H1 (cell line): ENCODE data around the gene LGI4. TPM values are rescaled to one million over a fixed set of nuclear protein-coding genes. Genes with fewer than 3 reads are reported as not detected.

Experiments used
- CTCF ChIA-PET: fragments of 300-600 bp; sonication (Branson Sonifier 250); formaldehyde crosslinking; loops from one replicate; lab custom pipeline; 2021; ENCODE audit not compliant: partially characterized antibody; lab: Charles Lee
- POLR2A ChIA-PET: fragments of 300-600 bp; sonication (Branson Sonifier 250); formaldehyde crosslinking; loops from one replicate; lab custom pipeline; 2021; ENCODE audit warnings: inconsistent platforms; ENCODE audit not compliant: partially characterized antibody; lab: Charles Lee
- DNase-seq, 2 experiments: peaks; one replicate each; pipeline versions ENCODE4 v3.0.0 to v3.0.0-alpha.2; 2010 to 2022; ENCODE audit warnings: low spot score in 2 of 2, low read depth in 1 of 2, mixed read lengths in 1 of 2
- FAIRE-seq: peaks from 2 replicates; lab custom pipeline; 2011; peaks lifted over from hg19 to GRCh38; lab: Jason Lieb, UNC
- H2AFZ ChIP-seq: 2 replicates; pipeline ENCODE4 v1.8.1; 2012; ENCODE audit warnings: low read length, inconsistent platforms
- H2AK5ac ChIP-seq: 2 replicates; pipeline ENCODE4 v1.6.1; 2013; ENCODE audit warnings: low read depth, low read length
- H2BK120ac ChIP-seq: replicated peaks from 2 replicates; pipeline ENCODE3; 2013; ENCODE audit warnings: low read depth, low read length, inconsistent platforms
- H2BK12ac ChIP-seq: 2 replicates; pipeline ENCODE4 v1.6.1; 2013; ENCODE audit warnings: low read depth, low read length
- H2BK15ac ChIP-seq: 2 replicates; pipeline ENCODE4 v1.6.1; 2013; ENCODE audit warnings: low read length
- H2BK20ac ChIP-seq: 2 replicates; pipeline ENCODE4 v1.6.1; 2013; ENCODE audit warnings: low read length
- H2BK5ac ChIP-seq: 2 replicates; pipeline ENCODE4 v1.6.1; 2013; ENCODE audit warnings: low read depth, low read length
- H3K14ac ChIP-seq: 2 replicates; pipeline ENCODE4 v1.6.1; 2013; ENCODE audit warnings: inconsistent platforms; ENCODE audit not compliant: insufficient read length
- H3K18ac ChIP-seq: 2 replicates; pipeline ENCODE4 v1.6.1; 2013; ENCODE audit warnings: low read length; ENCODE audit errors: extremely low read depth
- H3K23ac ChIP-seq: 2 replicates; pipeline ENCODE4 v1.6.1; 2013; ENCODE audit warnings: inconsistent platforms; ENCODE audit not compliant: insufficient read length
- H3K23me2 ChIP-seq: 2 replicates; pipeline ENCODE4 v1.6.1; 2013; ENCODE audit warnings: low read depth, low read length
- H3K27ac ChIP-seq: 2 replicates; pipeline ENCODE4 v1.6.1; 2011; ENCODE audit warnings: low read depth, low read length, inconsistent platforms
- H3K27me3 ChIP-seq, 4 experiments: replicated peaks in 1 of 4; 1 replicate in 1 of 4; 2 replicates in 3 of 4; pipeline versions ENCODE4 v1.6.1 to v1.8.1; 2011 to 2013; ENCODE audit warnings: low read length in 3 of 4, mild to moderate bottlenecking in 3 of 4, inconsistent platforms in 2 of 4, mixed read lengths in 2 of 4, moderate library complexity in 1 of 4; ENCODE audit not compliant: control insufficient read depth in 3 of 4, insufficient read depth in 3 of 4; ENCODE audit errors: extremely low read depth in 1 of 4
- H3K36me3 ChIP-seq, 4 experiments: 2 replicates each; pipeline versions ENCODE4 v1.6.1 to v1.8.1; 2011 to 2013; ENCODE audit warnings: mild to moderate bottlenecking in 4 of 4, low read length in 3 of 4, moderate library complexity in 2 of 4, control low read depth in 1 of 4, inconsistent platforms in 1 of 4; ENCODE audit not compliant: insufficient read depth in 4 of 4, control insufficient read depth in 2 of 4
- H3K4ac ChIP-seq: replicated peaks from 2 replicates; pipeline ENCODE3; 2013; ENCODE audit warnings: low read length, low read depth, mixed read lengths, inconsistent platforms; ENCODE audit not compliant: insufficient read length
- H3K4me1 ChIP-seq, 4 experiments: replicated peaks in 1 of 4; 1 replicate in 1 of 4; 2 replicates in 3 of 4; pipeline versions ENCODE4 v1.6.1 to v1.8.1; 2011 to 2013; ENCODE audit warnings: low read length in 3 of 4, inconsistent platforms in 2 of 4, mixed read lengths in 1 of 4; ENCODE audit not compliant: insufficient read depth in 4 of 4, control insufficient read depth in 3 of 4
- H3K4me2 ChIP-seq, 2 experiments: 2 replicates each; pipeline versions ENCODE4 v1.6.1 to v1.8.1; 2011 to 2013; ENCODE audit warnings: low read depth in 2 of 2, low read length in 2 of 2, control low read depth in 1 of 2, inconsistent platforms in 1 of 2, mild to moderate bottlenecking in 1 of 2; ENCODE audit not compliant: insufficient read depth in 1 of 2
- H3K4me3 ChIP-seq, 4 experiments: fragments of 200-600, 300-600 bp in 1 of 4; sonication (generic), shearing (Covaris generic), sonication (Bioruptor Twin) in 1 of 4; 2 replicates each; pipeline versions ENCODE4 v1.5.1 to v1.8.1; 2011 to 2016; ENCODE audit warnings: low read length in 4 of 4, low read depth in 3 of 4, control low read depth in 2 of 4, inconsistent platforms in 2 of 4, mild to moderate bottlenecking in 2 of 4, mixed read lengths in 1 of 4, moderate library complexity in 1 of 4; ENCODE audit not compliant: insufficient read depth in 2 of 4; ENCODE audit errors: extremely low read depth in 1 of 4
- H3K56ac ChIP-seq: replicated peaks from 2 replicates; pipeline ENCODE3; 2013; ENCODE audit warnings: low read depth, mild to moderate bottlenecking, mixed read lengths, low read length, inconsistent platforms; ENCODE audit not compliant: insufficient read length
- H3K79me1 ChIP-seq: 2 replicates; pipeline ENCODE4 v1.6.1; 2013; ENCODE audit warnings: low read depth, low read length, control low read depth
- H3K79me2 ChIP-seq, 2 experiments: 2 replicates each; pipeline versions ENCODE4 v1.6.1 to v1.8.1; 2012 to 2013; ENCODE audit warnings: low read length in 2 of 2, mild to moderate bottlenecking in 2 of 2, inconsistent platforms in 1 of 2; ENCODE audit not compliant: insufficient read depth in 2 of 2, control insufficient read depth in 1 of 2
- H3K9ac ChIP-seq, 4 experiments: replicated peaks in 1 of 4; 1 replicate in 1 of 4; 2 replicates in 3 of 4; pipeline versions ENCODE4 v1.6.1 to v1.8.1; 2011 to 2013; ENCODE audit warnings: low read depth in 3 of 4, low read length in 3 of 4, control low read depth in 2 of 4, mild to moderate bottlenecking in 2 of 4, moderate library complexity in 2 of 4, inconsistent platforms in 1 of 4; ENCODE audit errors: extremely low read depth in 1 of 4
- H3K9me3 ChIP-seq, 2 experiments: 2 replicates each; pipeline versions ENCODE4 v1.6.1 to v1.8.1; 2012 to 2013; ENCODE audit warnings: mild to moderate bottlenecking in 2 of 2, moderate library complexity in 2 of 2, control low read depth in 1 of 2, inconsistent platforms in 1 of 2, low read depth in 1 of 2, low read length in 1 of 2, mixed read lengths in 1 of 2; ENCODE audit not compliant: insufficient read depth in 2 of 2
- H4K20me1 ChIP-seq, 2 experiments: replicated peaks in 1 of 2; 2 replicates each; pipeline versions ENCODE3 to v1.8.1; 2011 to 2013; ENCODE audit warnings: inconsistent platforms in 2 of 2, low read length in 2 of 2, mild to moderate bottlenecking in 1 of 2; ENCODE audit not compliant: insufficient read depth in 2 of 2, control insufficient read depth in 1 of 2
- H4K5ac ChIP-seq: 2 replicates; pipeline ENCODE4 v1.6.1; 2013; ENCODE audit warnings: low read length, low read depth, mixed read lengths, inconsistent platforms; ENCODE audit not compliant: insufficient read length
- H4K8ac ChIP-seq: 2 replicates; pipeline ENCODE4 v1.8.0; 2013; ENCODE audit warnings: mild to moderate bottlenecking, moderate library complexity, low read length, inconsistent platforms; ENCODE audit not compliant: insufficient read depth; ENCODE audit errors: extremely low read depth
- H4K91ac ChIP-seq: replicated peaks from 2 replicates; pipeline ENCODE3; 2013; ENCODE audit warnings: low read length, mixed read lengths, inconsistent platforms; ENCODE audit not compliant: insufficient read length
- BACH1 ChIP-seq: IDR thresholded peaks from 2 replicates; pipeline ENCODE4 v1.6.1; 2012; ENCODE audit warnings: low read length, improper control_type of control experiment
- CREB1 ChIP-seq: IDR thresholded peaks from 2 replicates; pipeline ENCODE4 v1.6.1; 2012; ENCODE audit warnings: inconsistent platforms
- EGR1 ChIP-seq: IDR thresholded peaks from 2 replicates; pipeline ENCODE4 v1.6.1; 2011; ENCODE audit warnings: low read depth, low read length, borderline replicate concordance
- EP300 ChIP-seq, 2 experiments: IDR thresholded peaks; 1 replicate in 1 of 2; 2 replicates in 1 of 2; pipeline ENCODE4 v1.6.1; 2011 to 2012; ENCODE audit warnings: low read depth in 2 of 2, low read length in 2 of 2, mild to moderate bottlenecking in 2 of 2, borderline replicate concordance in 1 of 2, inconsistent platforms in 1 of 2, moderate library complexity in 1 of 2
- FOSL1 ChIP-seq: IDR thresholded peaks from 2 replicates; pipeline ENCODE4 v1.6.1; 2011; ENCODE audit warnings: mild to moderate bottlenecking, low read depth, low read length, moderate library complexity; ENCODE audit not compliant: insufficient read depth
- KDM4A ChIP-seq: IDR thresholded peaks from one replicate; pipeline ENCODE4 v1.7.1; 2012; ENCODE audit warnings: low read depth, mild to moderate bottlenecking, moderate library complexity, low read length, inconsistent platforms; ENCODE audit not compliant: severe bottlenecking
- POLR2AphosphoS5 ChIP-seq: IDR thresholded peaks from 2 replicates; pipeline ENCODE4 v1.6.1; 2011; ENCODE audit warnings: low read depth, low read length
- POU5F1 ChIP-seq: IDR thresholded peaks from 2 replicates; pipeline ENCODE4 v1.6.1; 2011; ENCODE audit warnings: low read depth, mild to moderate bottlenecking, low read length, moderate library complexity
- RFX5 ChIP-seq: IDR thresholded peaks from 2 replicates; pipeline ENCODE4 v1.6.1; 2011; ENCODE audit warnings: low read depth, low read length, improper control_type of control experiment, borderline replicate concordance
- SIN3A ChIP-seq, 2 experiments: IDR thresholded peaks in 1 of 2; conservative IDR thresholded peaks in 1 of 2; 2 replicates each; pipeline ENCODE4 v1.6.1; 2011 to 2012; ENCODE audit warnings: low read length in 2 of 2, improper control_type of control experiment in 1 of 2, low read depth in 1 of 2, mild to moderate bottlenecking in 1 of 2
- SP1 ChIP-seq: IDR thresholded peaks from 2 replicates; pipeline ENCODE4 v1.6.1; 2011; ENCODE audit warnings: low read depth, low read length
- TAF1 ChIP-seq: IDR thresholded peaks from 2 replicates; pipeline ENCODE4 v1.6.1; 2011; ENCODE audit warnings: mild to moderate bottlenecking, low read depth, low read length
- TCF12 ChIP-seq: IDR thresholded peaks from 2 replicates; pipeline ENCODE4 v1.6.1; 2011; ENCODE audit warnings: low read depth, mild to moderate bottlenecking, low read length
- WGBS, 2 experiments: shearing (Covaris generic) in 1 of 2; methylation state at CpG; one replicate each; pipeline versions ENCODE4 v1.1.6 to v1.1.7; 2013 to 2015; ENCODE audit warnings: low lambda C conversion rate in 2 of 2, mixed read lengths in 2 of 2, inconsistent platforms in 1 of 2, low coverage in 1 of 2, missing lambda C conversion rate in 1 of 2; ENCODE audit not compliant: insufficient replicate concordance in 2 of 2, insufficient coverage in 1 of 2, insufficient read length in 1 of 2; ENCODE audit errors: extremely low coverage in 1 of 2, missing lambda C conversion rate in 1 of 2; 5-methylcytosine and 5-hydroxymethylcytosine counted together
- polyA plus RNA-seq, 7 experiments: library from polyadenylated mRNA; depleted of rRNA in 3 of 7; stranded (reverse) in 5 of 7; unstranded in 2 of 7; fragments of >200 nt in 5 of 7; fragments of 200-250 nt in 2 of 7; gene quantifications; 1 replicate in 5 of 7; 2 replicates in 1 of 7; 4 replicates in 1 of 7; pipeline versions ENCODE4 v1.2.1 to v1.2.3, GENCODE V29; 2011 to 2013; ENCODE audit warnings: missing spikeins in 2 of 7, mixed read lengths in 2 of 7
- total RNA-seq: library from RNA; stranded (reverse); fragmentation: NEBNext Ultra II Directional; extraction: Animal tissue kit (Norgen Biotek cat#: 25700); gene quantifications from 2 replicates; pipeline ENCODE4 v1.2.1, GENCODE V29; 2021
- TF ChIP-seq, protein P1 (sequence below): IDR thresholded peaks from 2 replicates; pipeline ENCODE4 v1.6.1; 2012; ENCODE audit warnings: inconsistent platforms

Gene LGI4
- total and polyA plus RNA-seq, 2 of the 8 experiments (the other 6 are each of a cell fraction or from before 2014, with no cell fraction given): 2.0 to 8.2 TPM

DNA sequence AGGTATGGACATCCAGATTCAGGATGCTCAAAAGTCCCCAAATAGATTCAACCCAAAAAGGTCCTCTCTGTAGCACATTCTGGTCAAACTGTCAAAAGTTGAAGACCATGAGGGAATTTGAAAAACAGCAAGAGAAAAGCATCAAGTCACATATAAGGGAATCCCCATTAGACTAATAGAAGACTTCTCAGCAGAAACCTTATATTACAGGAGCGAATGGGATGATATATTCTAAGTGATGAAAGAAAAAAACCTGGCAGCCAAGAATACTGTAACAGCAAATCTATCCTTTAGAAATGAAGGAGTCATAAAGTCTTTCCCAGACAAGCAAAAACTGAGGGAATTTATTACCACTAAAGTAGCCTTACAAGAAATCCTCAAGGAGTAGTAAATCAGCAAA is 49.4 kb upstream of the LGI4 start:
- Histone ChIP-seq H3K79me1 (no peaks in the 10 kb centered on the region), H2BK15ac (no peak overlapping the region), H3K9me3 (no peaks in the 10 kb centered on the region), H3K79me2 (no peaks in the 10 kb centered on the region), H3K56ac (no peak overlapping the region), H3K27ac (no peak overlapping the region), H4K5ac (no peak overlapping the region), H4K20me1 (no peaks in the 10 kb centered on the region), H2BK120ac (no peak overlapping the region), H2BK20ac (no peak overlapping the region), H3K23ac (no peak overlapping the region), H3K14ac (no peak overlapping the region), H2BK12ac (no peak overlapping the region), H4K8ac (no peak overlapping the region), H3K4me1 (no peaks in the 10 kb centered on the region), H2BK5ac (no peak overlapping the region), H3K9ac (no peak overlapping the region), H3K36me3 (no peaks in the 10 kb centered on the region), H2AFZ (no peak overlapping the region), H3K23me2 (no peaks in the 10 kb centered on the region), H2AK5ac (no peak overlapping the region), H3K4ac (no peak overlapping the region), H3K4me3 (no peak overlapping the region), H3K4me2 (no peak overlapping the region), H3K18ac (no peak overlapping the region), H3K27me3 (no peaks in the 10 kb centered on the region; a peak in 1 of 7 replicates), H4K91ac (no peak overlapping the region)
- DNase-seq (no peak), FAIRE-seq (no peak)
- TF ChIP-seq SP1 (no peak), TAF1 (no peak), POLR2AphosphoS5 (no peak), EGR1 (no peak), FOSL1 (no peak), SIN3A (conservative IDR thresholded peaks at IDR 0.05 in 1 of 2, IDR thresholded peaks at IDR 0.05 in 1 of 2; ENCODE audit: low read depth in 1 of 2, low read length in 2 of 2) (no peak), KDM4A (no peak), POU5F1 (no peak), RFX5 (no peak), TCF12 (no peak), CREB1 (no peak), BACH1 (no peak), EP300 (IDR thresholded peaks at IDR 0.05; ENCODE audit: borderline replicate concordance in 1 of 2, low read depth in 2 of 2, low read length in 2 of 2) (no peak)
- TF ChIP-seq, protein P1, sequence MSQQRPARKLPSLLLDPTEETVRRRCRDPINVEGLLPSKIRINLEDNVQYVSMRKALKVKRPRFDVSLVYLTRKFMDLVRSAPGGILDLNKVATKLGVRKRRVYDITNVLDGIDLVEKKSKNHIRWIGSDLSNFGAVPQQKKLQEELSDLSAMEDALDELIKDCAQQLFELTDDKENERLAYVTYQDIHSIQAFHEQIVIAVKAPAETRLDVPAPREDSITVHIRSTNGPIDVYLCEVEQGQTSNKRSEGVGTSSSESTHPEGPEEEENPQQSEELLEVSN: no peak
- ChIA-PET CTCF (interaction anchor here (1.2 to 2.0 kb wide), 2 partner anchors 30 to 38 kb away, joined by 3 to 6 read pairs; no protein-coding TSS in a partner anchor), POLR2A (interaction anchor here (0.9 to 5.0 kb wide), 2 partner anchors 11 to 81 kb away, joined by 3 to 28 read pairs; no protein-coding TSS in a partner anchor)
- WGBS, 2 experiments: 95% methylated on average over 1 of the region's 1 CpG; no CpG with 5 or more reads in 1 of the 2 experiments
